Measurements from ENCODE around the gene ATG4B.
A peak's percentile ranks its signal among the peaks of the same experiment; 100 is the strongest.

ATG4B gene

GRCh38 chr2:241613017-241613780 lies 24.3 kb upstream of the ATG4B start:
- DNase-seq (ENCODE audit: low read depth in 2 of 2): no peak

DNA sequence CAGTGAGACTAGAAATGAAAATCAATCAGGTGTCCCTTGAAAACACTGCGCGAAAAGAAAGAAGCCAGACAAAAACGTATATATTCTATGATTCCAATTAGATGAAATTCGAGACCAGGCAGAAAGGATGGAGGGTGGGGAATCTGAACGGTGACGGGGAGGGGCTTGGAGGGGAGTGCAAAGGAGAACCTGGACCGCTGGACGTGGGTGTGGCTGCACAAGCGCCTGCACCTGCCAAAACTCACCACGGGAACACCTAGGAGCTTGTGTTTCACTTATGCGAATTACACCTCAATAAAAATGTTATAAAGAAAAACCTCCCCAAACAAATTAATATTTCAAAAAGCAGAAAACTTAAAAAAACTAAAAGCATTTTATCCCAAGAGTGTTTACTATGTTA lies 22.5 kb upstream of the ATG4B start:
- no peak for DNase-seq (ENCODE audit: low read depth in 2 of 2)

- DNase-seq (ENCODE audit: low read depth in 2 of 2): no peak
These were observed 21.9 kb upstream of the ATG4B start for GRCh38 chr2:241615522-241616052.

- no peak for DNase-seq (ENCODE audit: low read depth in 2 of 2)
These were observed 21.0 kb upstream of the ATG4B start for GRCh38 chr2:241616168-241617125.

DNA sequence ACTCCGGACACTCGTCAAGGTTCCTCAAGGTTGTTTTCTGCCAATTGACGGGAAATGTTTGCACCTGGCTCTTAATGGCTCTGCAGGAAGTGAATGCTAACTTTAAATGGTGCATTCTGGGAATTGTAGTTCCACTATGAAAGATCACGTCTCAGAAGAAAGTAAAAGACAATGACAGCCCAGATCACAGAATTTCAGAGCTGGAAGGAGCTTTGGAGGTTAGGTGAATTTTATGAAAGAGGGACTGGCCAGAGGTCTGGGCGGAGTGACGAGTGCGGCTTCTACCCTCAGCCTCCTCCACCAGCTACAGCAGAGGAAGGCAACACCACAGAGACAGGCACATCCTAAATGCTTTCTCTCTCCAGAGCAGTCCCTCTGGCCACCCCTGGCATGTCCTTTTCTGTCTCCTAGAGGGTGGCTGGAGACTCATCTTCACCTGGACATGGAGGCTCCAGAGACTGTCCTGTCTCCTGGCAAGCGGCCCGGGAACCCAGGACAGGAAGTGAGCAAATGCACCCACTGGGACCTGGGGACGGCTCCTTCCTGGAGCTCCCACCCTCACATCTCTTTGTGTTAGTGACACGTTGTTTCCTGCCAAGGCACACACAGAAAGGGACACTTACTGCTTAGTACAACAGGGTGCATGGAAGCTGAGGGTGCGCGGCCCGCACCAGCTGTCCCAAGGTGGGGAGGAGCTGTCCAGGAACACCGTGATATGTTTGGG lies 19.9 kb upstream of the ATG4B start:
- no peak for DNase-seq (ENCODE audit: low read depth in 2 of 2)

GRCh38 chr2:241618296-241618805 lies 19.1 kb upstream of the ATG4B start:
- no peak for DNase-seq (ENCODE audit: low read depth in 2 of 2)

- DNase-seq (ENCODE audit: low read depth in 2 of 2): no peak
These were observed 18.7 kb upstream of the ATG4B start for GRCh38 chr2:241618829-241619228.

GRCh38 chr2:241619597-241620418 lies 17.7 kb upstream of the ATG4B start:
- no peak for DNase-seq (ENCODE audit: low read depth in 2 of 2)

DNA sequence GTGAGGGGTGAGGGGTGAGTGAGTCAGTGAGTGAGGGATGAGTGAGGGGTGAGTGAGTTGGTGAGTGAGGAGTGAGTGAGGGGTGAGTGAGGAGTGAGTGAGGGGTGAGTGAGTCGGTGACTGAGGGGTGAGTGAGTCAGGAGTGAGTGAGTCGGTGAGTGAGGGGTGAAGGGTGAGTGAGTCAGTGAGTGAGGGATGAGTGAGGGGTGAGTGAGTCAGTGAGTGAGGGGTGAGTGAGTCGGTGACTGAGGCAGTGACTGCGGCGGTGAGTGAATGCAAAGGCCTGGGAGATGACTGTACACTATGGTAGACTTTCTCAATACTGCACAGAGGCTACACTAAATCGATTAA lies 17.1 kb upstream of the ATG4B start:
- DNase-seq (ENCODE audit: low read depth in 2 of 2): peak; percentile 50 to 73

DNA sequence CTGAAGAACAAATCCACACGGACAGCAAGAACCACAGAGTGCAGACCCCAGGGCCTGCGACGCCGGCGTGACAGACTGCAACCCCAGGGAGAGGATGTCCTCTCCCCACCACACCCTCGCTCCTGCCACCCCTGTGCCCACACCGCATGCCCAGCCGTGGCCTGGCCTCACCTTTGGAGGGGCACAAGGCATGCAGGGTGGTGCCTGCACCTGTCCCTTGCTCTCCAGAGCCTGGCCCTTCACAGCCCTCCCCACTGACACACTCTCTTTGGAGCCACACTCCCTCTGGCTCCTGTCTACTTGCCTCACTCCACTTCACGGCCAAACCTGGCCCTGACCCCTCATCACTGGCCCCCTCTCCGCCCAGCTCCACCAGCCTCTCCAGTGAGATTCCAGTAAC lies 9.8 kb upstream of the ATG4B start:
- no peak for DNase-seq (ENCODE audit: low read depth in 2 of 2)

- DNase-seq (ENCODE audit: low read depth in 2 of 2): no peak
These were observed 7.6 kb upstream of the ATG4B start for GRCh38 chr2:241629762-241630435.

DNA sequence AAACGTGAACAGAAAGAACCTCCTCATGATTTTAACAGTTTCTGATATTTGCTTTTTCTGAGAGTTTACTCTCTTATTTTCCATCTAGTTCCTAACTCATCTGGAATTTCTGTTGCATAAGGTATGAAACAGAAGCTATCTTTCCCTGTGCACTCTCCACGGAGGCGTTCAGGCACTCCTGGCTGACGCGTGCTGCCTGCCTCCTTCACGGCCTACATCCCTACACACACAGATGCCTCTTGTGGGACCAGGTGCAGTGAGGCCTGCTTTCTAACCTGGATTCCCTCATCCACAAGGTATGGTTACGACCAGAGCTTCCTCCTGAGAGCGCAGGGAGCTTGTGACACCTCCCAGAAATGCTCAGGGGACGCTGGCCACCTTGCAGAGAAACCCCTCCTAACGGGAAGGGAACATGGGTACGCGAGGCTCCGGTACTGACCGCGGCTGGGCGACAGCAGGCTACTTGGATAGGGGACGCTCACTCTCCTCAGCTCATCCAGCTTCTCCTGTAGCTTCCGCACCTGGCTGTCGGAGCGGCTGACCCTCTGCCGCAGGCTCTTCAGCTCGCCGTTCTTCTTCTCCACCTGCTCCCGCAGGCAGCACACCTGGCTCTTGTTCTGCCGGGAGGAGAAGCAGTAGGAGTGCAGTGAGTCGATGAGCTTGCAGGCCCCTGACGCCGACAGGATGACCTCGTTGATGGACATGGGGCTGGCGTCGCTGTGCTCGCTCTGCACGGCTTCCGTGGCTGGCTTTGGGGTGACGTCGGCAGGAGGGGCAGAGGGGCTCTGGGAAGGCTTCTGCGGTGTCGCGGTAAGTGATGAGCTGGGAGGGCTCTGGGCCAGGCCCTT lies 4.8 kb upstream of the ATG4B start:
- DNase-seq (ENCODE audit: low read depth in 2 of 2): no peak

GRCh38 chr2:241633561-241633960 lies 3.9 kb upstream of the ATG4B start:
- no peak for DNase-seq (ENCODE audit: low read depth in 2 of 2)

DNA sequence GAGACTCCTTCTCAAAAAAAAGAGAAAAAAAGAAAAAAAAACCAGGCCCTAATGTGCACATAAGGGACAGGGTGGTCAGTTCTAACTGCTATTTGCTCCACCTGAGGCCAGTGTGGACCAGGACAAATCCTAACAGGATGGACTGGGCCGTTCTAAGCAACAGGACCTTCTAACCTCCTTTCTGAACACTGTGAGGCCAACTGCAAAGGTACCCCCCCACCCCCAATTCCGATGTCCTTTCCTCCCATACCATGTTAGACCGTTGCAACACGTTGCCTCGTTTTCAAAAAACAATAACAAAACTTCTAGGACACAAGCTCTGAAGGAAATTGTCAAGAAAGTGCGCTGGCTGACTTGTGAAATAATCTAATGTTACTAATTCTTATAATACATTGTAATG lies 1.7 kb upstream of the ATG4B start:
- DNase-seq (ENCODE audit: low read depth in 2 of 2): no peak

GRCh38 chr2:241636182-241637017 lies 1.1 kb upstream of the ATG4B start:
- DNase-seq (ENCODE audit: low read depth in 2 of 2): peak; percentile 23 to 25

GRCh38 chr2:241637795-241638660 lies 535 bp downstream of the ATG4B start:
- DNase-seq (ENCODE audit: low read depth in 2 of 2): peak; percentile 34 to 44

- DNase-seq (ENCODE audit: low read depth in 2 of 2): no peak
These were observed 1.4 kb downstream of the ATG4B start for GRCh38 chr2:241638940-241639339.

DNA sequence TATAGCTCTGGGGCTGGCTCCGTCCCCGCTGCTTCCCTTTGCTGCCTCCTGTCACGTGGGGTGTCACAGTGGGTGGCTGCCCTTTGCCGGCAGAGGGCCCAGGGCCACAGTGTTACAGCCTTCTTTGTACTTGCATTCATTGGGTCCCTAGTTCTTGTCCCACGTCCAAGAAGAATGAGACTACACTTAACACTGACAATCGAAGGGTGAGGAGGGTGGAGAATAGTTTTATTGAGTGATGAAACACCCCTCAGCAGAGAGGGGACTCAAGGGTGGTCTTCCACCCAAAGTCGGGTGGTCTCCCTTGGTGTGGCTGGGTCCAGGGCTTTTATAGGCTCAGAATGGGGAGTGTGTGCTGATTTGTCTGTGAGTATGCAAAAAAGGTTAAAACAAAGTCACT lies 1.9 kb downstream of the ATG4B start:
- DNase-seq (ENCODE audit: low read depth in 2 of 2): no peak

Measured in stimulated activated CD4-positive, alpha-beta T cell treated with anti-CD3 and anti-CD28 coated beads, Interleukin-4, amount 100 ng/mL, for 48 hours (primary cell).